Right atrium auricular region (tissue), 2 donors: ENCODE measurements around the gene CHMP5. TPM values are rescaled to one million over a fixed set of nuclear protein-coding genes. Genes with fewer than 3 reads are reported as not detected.
"Not testable (repeated sequence)": the region's sequence is repeated elsewhere in the genome, so short reads cannot be mapped to it uniquely, and the experiment has no call there.

Experiments used
- DNase-seq: peaks from one replicate; pipeline ENCODE4 v3.0.0-alpha.2; 2019; ENCODE audit warnings: low spot score
- H3K27ac ChIP-seq, 2 donors: fragments of 200-600 bp; sonication (generic); 1 replicate in 1 of 2; 2 replicates in 1 of 2; pipeline ENCODE4 v1.5.1; 2016 to 2019
- H3K27me3 ChIP-seq, 2 donors: fragments of 200-600 bp; sonication (generic); one replicate each; pipeline versions ENCODE4 v1.5.1 to v1.6.0; 2017 to 2019
- H3K36me3 ChIP-seq: fragments of 200-600 bp; sonication (generic); one replicate; pipeline ENCODE4 v1.5.1; 2016
- H3K4me1 ChIP-seq, 2 donors: fragments of 200-600 bp; sonication (generic); one replicate each; pipeline versions ENCODE4 v1.5.1 to v1.6.0; 2017 to 2019
- H3K4me3 ChIP-seq, 2 donors: fragments of 200-600 bp; sonication (generic); 1 replicate in 1 of 2; 2 replicates in 1 of 2; pipeline ENCODE4 v1.5.1; 2017 to 2019; ENCODE audit warnings: mild to moderate bottlenecking in 1 of 2, moderate library complexity in 1 of 2
- H3K9me3 ChIP-seq, 2 donors: fragments of 200-600 bp; sonication (generic); one replicate each; pipeline ENCODE4 v1.5.1; 2019
- CTCF ChIP-seq, 2 donors: fragments of 200-600 bp; sonication (generic); IDR thresholded peaks; one replicate each; pipeline ENCODE4 v1.5.1; 2019; ENCODE audit warnings: antibody characterized with exemption in 2 of 2
- total RNA-seq, 2 donors: library from RNA; depleted of rRNA; stranded (reverse); fragments of >200 nt; gene quantifications; one replicate each; pipeline ENCODE4 v1.1.0, GENCODE V29; 2016

The CHMP5 gene
- total RNA-seq, 2 donors from 2014 or later, result 44.0 to 51.1 TPM

GRCh38 chr9:33309903-33310302 is 45.1 kb downstream of the CHMP5 start:
- no peaks in the 10 kb centered on the region for H3K4me1 ChIP-seq
- no peaks in the 10 kb centered on the region for H3K27me3 ChIP-seq
- TF ChIP-seq CTCF (IDR thresholded peaks at IDR 0.05), result no peak
- H3K4me3 ChIP-seq, result no peak overlapping the region
- no peak for DNase-seq
- no peaks in the 10 kb centered on the region for H3K9me3 ChIP-seq
- peaks cover 100% of the 10 kb centered on the region for H3K36me3 ChIP-seq
- H3K27ac ChIP-seq, result no peak overlapping the region

GRCh38 chr9:33310748-33311147 is 45.9 kb downstream of the CHMP5 start:
- no peak for DNase-seq
- H3K27me3 ChIP-seq, result no peaks in the 10 kb centered on the region
- H3K36me3 ChIP-seq, result peaks cover 99% of the 10 kb centered on the region
- no peak overlapping the region for H3K27ac ChIP-seq
- no peaks in the 10 kb centered on the region for H3K9me3 ChIP-seq
- H3K4me1 ChIP-seq, result no peaks in the 10 kb centered on the region
- TF ChIP-seq CTCF (IDR thresholded peaks at IDR 0.05), result no peak
- H3K4me3 ChIP-seq, result no peak overlapping the region

- Histone ChIP-seq H3K27ac (no peak overlapping the region), H3K27me3 (no peaks in the 10 kb centered on the region), H3K9me3 (no peaks in the 10 kb centered on the region), H3K36me3 (peaks cover 86% of the 10 kb centered on the region), H3K4me3 (no peak overlapping the region), H3K4me1 (no peaks in the 10 kb centered on the region)
- TF ChIP-seq CTCF (IDR thresholded peaks at IDR 0.05), result no peak
- no peak for DNase-seq
These were observed 47.1 kb downstream of the CHMP5 start for GRCh38 chr9:33311953-33312352.

- H3K4me3 ChIP-seq, result no peak overlapping the region
- no peak for TF ChIP-seq CTCF (IDR thresholded peaks at IDR 0.05)
- DNase-seq, result no peak
- peaks cover 80% of the 10 kb centered on the region for H3K36me3 ChIP-seq
- no peaks in the 10 kb centered on the region for H3K9me3 ChIP-seq
- H3K27ac ChIP-seq, result no peak overlapping the region
- no peaks in the 10 kb centered on the region for H3K27me3 ChIP-seq
- H3K4me1 ChIP-seq, result no peaks in the 10 kb centered on the region
These were observed 50.5 kb downstream of the CHMP5 start for GRCh38 chr9:33315371-33315770.

GRCh38 chr9:33317136-33317535 is 52.3 kb downstream of the CHMP5 start:
- H3K4me3 ChIP-seq, DNase-seq, H3K4me1 ChIP-seq, H3K27ac ChIP-seq, H3K9me3 ChIP-seq, H3K27me3 ChIP-seq: not testable (repeated sequence)
- H3K36me3 ChIP-seq, result peaks cover 79% of the 10 kb centered on the region

- TF ChIP-seq CTCF (IDR thresholded peaks at IDR 0.05), result no peak
- Histone ChIP-seq H3K36me3 (peaks cover 79% of the 10 kb centered on the region), H3K27me3 (no peaks in the 10 kb centered on the region), H3K9me3 (no peaks in the 10 kb centered on the region), H3K27ac (no peak overlapping the region), H3K4me3 (no peak overlapping the region), H3K4me1 (no peaks in the 10 kb centered on the region)
- DNase-seq, result no peak
These were observed 53.4 kb downstream of the CHMP5 start for GRCh38 chr9:33318225-33318624.
